Camera-type eye (tissue), 1 donor: ENCODE results near the gene CYB5R2. TPM values are rescaled to one million over a fixed set of nuclear protein-coding genes. Genes with fewer than 3 reads are reported as not detected.

Experiments used
- total RNA-seq: library from RNA; depleted of rRNA; stranded (reverse); fragments of >200 nt; gene quantifications from one replicate; pipeline ENCODE4 v1.2.3, GENCODE V29; 2014

The CYB5R2 gene
- 13.6 TPM for total RNA-seq

GRCh38 chr11:7672960-7673723 lies at the start of gene CYB5R2:
CYB5R2 (minus strand) TSS chr11:7673500; CDS start chr11:7672825, 675 bp downstream.

GRCh38 chr11:7706377-7706776 lies 33.1 kb upstream of the CYB5R2 start, which contains the start of gene OVCH2:
OVCH2 (minus strand) TSS chr11:7706477; CDS start chr11:7706394, 83 bp downstream.

Other genes starting within 250 kb of the CYB5R2 start
- 25.7 TPM for gene OLFML1, start 188.0 kb downstream of the CYB5R2 start, total RNA-seq
- 37.8 TPM for gene PPFIBP2, start 159.5 kb downstream of the CYB5R2 start, total RNA-seq
- gene OVCH2, start 33.0 kb upstream of the CYB5R2 start, total RNA-seq, result not detected
- not detected for gene OR5P2, start 123.4 kb upstream of the CYB5R2 start, total RNA-seq
- gene OR5P3, start 157.3 kb upstream of the CYB5R2 start, total RNA-seq, result not detected